ENCODE results near the gene KLRC1. TPM values are rescaled to one million over a fixed set of nuclear protein-coding genes. Genes with fewer than 3 reads are reported as not detected.
"Not testable (repeated sequence)": the region's sequence is repeated elsewhere in the genome, so short reads cannot be mapped to it uniquely, and the experiment has no call there.

KLRC1 gene
- total RNA-seq, 2 donors from 2014 or later, result 52.9 to 63.9 TPM

DNA sequence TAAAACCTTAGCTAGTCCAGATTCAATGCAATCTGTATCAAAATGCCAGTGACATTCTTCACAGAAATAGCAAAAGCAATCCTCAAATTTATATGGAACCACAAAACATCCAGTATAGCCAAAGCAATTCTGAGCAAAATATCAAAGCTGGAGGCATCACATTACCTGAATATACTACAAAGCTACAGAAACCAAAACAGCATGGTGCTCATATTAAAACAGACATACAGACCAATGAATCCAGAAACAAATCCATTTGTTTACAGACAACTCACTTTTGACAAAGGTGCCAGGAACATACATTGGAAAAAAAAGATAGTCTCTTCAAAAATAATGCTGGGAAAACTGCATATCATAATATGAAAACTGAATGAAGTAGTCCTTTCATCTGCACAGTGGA is 48.4 kb downstream of the KLRC1 start:
- ATAC-seq (no peak), DNase-seq (ENCODE audit: low spot score) (no peak)
- peaks cover 2% of the 10 kb centered on the region for H3K9me3 Mint-ChIP-seq
- no peaks in the 10 kb centered on the region for H3K27me3 Mint-ChIP-seq
- peaks cover 22 to 57% of the 10 kb centered on the region in 2 donors for H3K4me1 Mint-ChIP-seq (ENCODE audit: low read depth in 2 of 2)
- H3K36me3 Mint-ChIP-seq, result peaks cover 46% of the 10 kb centered on the region
- no peak overlapping the region for H3K4me3 Mint-ChIP-seq
- peak overlapping the region in 1 of 2 donors; percentile 47 for H3K27ac Mint-ChIP-seq

DNA sequence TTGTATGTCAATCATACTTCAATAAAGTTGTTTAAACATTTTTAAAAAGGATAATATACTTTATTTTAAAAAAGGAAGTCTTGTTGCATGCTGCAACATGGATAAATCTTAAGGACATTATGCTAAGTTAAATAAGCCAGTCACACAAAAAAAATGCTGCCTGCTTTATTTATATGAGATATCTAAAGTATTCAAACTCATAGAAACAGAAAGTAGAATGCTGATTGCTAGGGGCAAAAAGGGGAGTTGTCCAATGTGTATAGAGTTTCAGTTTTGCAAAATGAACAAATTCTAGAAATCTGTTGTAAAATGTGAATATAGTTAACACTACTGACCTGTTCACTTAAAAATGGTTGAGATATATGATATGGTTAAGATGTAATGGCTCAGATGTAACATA is 52.3 kb downstream of the KLRC1 start:
- H3K36me3 Mint-ChIP-seq, result peaks cover 37% of the 10 kb centered on the region
- ATAC-seq, result no peak
- peak overlapping the region; percentile 45 to 52 for H3K27ac Mint-ChIP-seq

DNA sequence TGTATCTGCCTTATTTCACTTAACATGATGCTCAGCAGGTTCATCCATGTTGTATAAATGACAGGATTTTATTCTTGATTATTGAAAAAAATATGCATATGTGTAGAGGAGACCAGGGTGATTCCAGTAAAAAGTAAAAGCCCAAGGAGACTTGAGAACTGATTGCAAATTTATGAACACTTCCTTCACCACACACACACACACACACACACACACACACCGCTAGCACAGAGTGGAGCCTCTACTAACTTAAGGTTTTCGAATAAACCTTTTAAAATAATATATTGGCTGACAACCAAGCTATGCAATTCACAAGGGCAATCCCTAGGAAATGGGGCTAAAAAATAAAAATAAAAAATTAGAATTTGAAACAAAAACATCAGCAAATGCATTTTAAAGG is 55.0 kb downstream of the KLRC1 start:
- peak overlapping the region; percentile 86 for H3K4me3 Mint-ChIP-seq
- H3K36me3 Mint-ChIP-seq, result peaks cover 32% of the 10 kb centered on the region
- H3K27ac Mint-ChIP-seq, result peak overlapping the region; percentile 41 to 94
- no peak for DNase-seq (ENCODE audit: low spot score)
- H3K4me1 Mint-ChIP-seq (ENCODE audit: low read depth in 2 of 2), result peaks cover 48 to 72% of the 10 kb centered on the region in 2 donors
- ATAC-seq, result no peak
- H3K27me3 Mint-ChIP-seq, result no peaks in the 10 kb centered on the region
- peaks cover 6% of the 10 kb centered on the region for H3K9me3 Mint-ChIP-seq

More for the DNA sequence above, 52.3 kb downstream of the KLRC1 start:
- H3K9me3 Mint-ChIP-seq, result peaks cover 6% of the 10 kb centered on the region
- peaks cover 24 to 54% of the 10 kb centered on the region in 2 donors for H3K4me1 Mint-ChIP-seq (ENCODE audit: low read depth in 2 of 2)
- H3K4me3 Mint-ChIP-seq, result peak overlapping the region; percentile 79
- H3K27me3 Mint-ChIP-seq, result no peaks in the 10 kb centered on the region
- DNase-seq (ENCODE audit: low spot score), result no peak

DNA sequence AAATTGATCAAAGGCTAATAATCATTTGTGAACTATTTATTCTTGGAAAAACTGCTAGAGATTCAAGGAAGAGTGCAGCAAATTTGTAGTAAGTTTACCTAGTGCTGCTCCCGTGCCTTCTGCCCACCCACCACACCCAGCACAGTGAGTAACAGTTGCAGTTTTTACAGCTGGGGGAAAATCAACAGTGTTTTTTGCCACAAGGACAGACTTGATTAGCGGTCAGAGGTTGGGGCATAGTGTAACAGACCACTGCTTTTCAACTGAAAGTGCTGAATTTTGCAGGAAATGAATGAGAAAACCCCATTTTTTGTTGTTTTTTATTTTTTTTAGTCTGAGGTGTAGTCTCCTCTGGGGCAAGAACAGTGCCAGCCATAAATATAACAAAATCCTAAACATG is 55.9 kb downstream of the KLRC1 start:
- Mint-ChIP-seq H3K27me3 (no peaks in the 10 kb centered on the region), H3K36me3 (peaks cover 28% of the 10 kb centered on the region), H3K4me1 (ENCODE audit: low read depth in 2 of 2) (peaks cover 52 to 77% of the 10 kb centered on the region in 2 donors), H3K27ac (peak overlapping the region; percentile 89 to 94), H3K4me3 (peak overlapping the region; percentile 86), H3K9me3 (peaks cover 6% of the 10 kb centered on the region)
- DNase-seq (ENCODE audit: low spot score) (no peak), ATAC-seq (peak; percentile 67 to 69)

DNA sequence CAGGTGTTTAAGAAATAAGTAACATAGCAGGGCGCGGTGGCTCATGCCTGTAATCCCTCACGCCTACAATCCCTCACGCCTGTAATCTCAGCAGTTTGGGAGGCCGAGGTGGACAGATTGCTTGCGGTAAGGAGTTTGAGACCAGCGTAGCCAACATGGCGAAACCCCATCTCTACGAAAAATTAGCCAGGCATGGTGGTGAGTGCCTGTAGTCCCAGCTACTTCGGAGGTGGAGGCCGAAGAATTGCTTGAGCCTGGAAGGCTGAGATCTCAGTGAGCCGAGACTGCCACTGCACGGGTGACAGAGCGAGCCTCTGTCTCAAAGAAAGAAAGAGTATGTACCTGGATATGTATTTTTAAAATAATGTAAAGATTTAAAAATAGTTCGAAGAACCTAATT is 57.0 kb downstream of the KLRC1 start:
- H3K4me3 Mint-ChIP-seq, result peak overlapping the region; percentile 86
- peaks cover 54 to 74% of the 10 kb centered on the region in 2 donors for H3K4me1 Mint-ChIP-seq (ENCODE audit: low read depth in 2 of 2)
- not testable (repeated sequence) for H3K27me3 Mint-ChIP-seq; DNase-seq (ENCODE audit: low spot score); H3K9me3 Mint-ChIP-seq; ATAC-seq
- H3K27ac Mint-ChIP-seq, result peak overlapping the region; percentile 89 to 94
- peaks cover 21% of the 10 kb centered on the region for H3K36me3 Mint-ChIP-seq

Other genes starting within 250 kb of the KLRC1 start
- gene GABARAPL1, start 240.5 kb downstream of the KLRC1 start, total RNA-seq, result 10 to 100 TPM; 24.9 to 48.8 TPM
- gene KLRD1, start 145.5 kb downstream of the KLRC1 start, total RNA-seq, result 100 to 1,000 TPM in 1 of 2 donors, 10 to 100 TPM in 1; 58.2 to 197 TPM
- 100 to 1,000 TPM in 1 of 2 donors, 10 to 100 TPM in 1; 80.4 to 126 TPM for gene KLRK1, start 63.3 kb downstream of the KLRC1 start, total RNA-seq
- gene KLRC4, start 43.6 kb downstream of the KLRC1 start, total RNA-seq, result 10 to 100 TPM in 1 of 2 donors, 1 to 10 TPM in 1; 5.4 to 17.8 TPM
- gene KLRC3, start 32.8 kb downstream of the KLRC1 start, total RNA-seq, result 1 to 10 TPM; 7.9 to 9.6 TPM
- 10 to 100 TPM in 1 of 2 donors, 1 to 10 TPM in 1; 1.4 to 23.4 TPM for gene KLRC2, start 17.4 kb downstream of the KLRC1 start, total RNA-seq
- under 1 TPM; 0.33 to 0.45 TPM for gene EIF2S3B, start 52.5 kb upstream of the KLRC1 start, total RNA-seq
- gene MAGOHB, start 160.2 kb upstream of the KLRC1 start, total RNA-seq, result 10 to 100 TPM; 84.0 to 94.4 TPM
- 10 to 100 TPM; 10.7 to 30.3 TPM for gene STYK1, start 220.7 kb upstream of the KLRC1 start, total RNA-seq

Measured in natural killer cell treated with Interleukin-12 subunit alpha and Interleukin-12 subunit beta and Interleukin-15 and Interleukin-18, amount 100 ng/mL, for 72 hours (primary cell).